Astrocyte (in vitro differentiated cells and primary cell): Measurements from ENCODE around the gene KRTAP5-3.

Experiments used
- EZH2 ChIP-seq: IDR thresholded peaks from 2 replicates; pipeline ENCODE4 v1.6.1; 2012; ENCODE audit warnings: mild to moderate bottlenecking, low read length, inconsistent platforms; ENCODE audit not compliant: insufficient read depth
- TF ChIP-seq, protein P1 (sequence below): IDR thresholded peaks from 2 replicates; pipeline ENCODE4 v1.5.1; 2011; ENCODE audit warnings: low read depth, mild to moderate bottlenecking, inconsistent platforms, low read length, moderate library complexity; ENCODE audit not compliant: insufficient read depth

DNA sequence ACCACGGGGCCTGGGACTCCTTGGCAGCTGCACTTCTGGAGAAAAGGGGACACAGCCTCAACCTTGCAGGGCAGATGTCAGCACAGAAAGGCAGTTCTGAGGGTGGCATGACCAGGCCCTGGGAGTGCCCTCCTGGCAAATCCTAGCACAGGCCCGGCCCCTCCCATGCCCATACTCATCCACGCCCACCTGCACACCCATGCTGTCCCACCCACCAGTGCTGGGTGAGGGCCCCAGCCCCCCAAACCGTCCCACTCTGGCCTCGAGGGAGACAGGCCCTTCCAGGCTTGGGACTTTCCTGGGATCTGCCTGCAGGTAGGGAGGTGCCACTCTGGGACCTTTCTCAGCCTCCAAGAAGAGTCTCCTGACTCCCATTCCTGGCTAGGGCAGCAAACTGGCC is 46.3 kb downstream of the KRTAP5-3 start:
- TF ChIP-seq, protein P1, sequence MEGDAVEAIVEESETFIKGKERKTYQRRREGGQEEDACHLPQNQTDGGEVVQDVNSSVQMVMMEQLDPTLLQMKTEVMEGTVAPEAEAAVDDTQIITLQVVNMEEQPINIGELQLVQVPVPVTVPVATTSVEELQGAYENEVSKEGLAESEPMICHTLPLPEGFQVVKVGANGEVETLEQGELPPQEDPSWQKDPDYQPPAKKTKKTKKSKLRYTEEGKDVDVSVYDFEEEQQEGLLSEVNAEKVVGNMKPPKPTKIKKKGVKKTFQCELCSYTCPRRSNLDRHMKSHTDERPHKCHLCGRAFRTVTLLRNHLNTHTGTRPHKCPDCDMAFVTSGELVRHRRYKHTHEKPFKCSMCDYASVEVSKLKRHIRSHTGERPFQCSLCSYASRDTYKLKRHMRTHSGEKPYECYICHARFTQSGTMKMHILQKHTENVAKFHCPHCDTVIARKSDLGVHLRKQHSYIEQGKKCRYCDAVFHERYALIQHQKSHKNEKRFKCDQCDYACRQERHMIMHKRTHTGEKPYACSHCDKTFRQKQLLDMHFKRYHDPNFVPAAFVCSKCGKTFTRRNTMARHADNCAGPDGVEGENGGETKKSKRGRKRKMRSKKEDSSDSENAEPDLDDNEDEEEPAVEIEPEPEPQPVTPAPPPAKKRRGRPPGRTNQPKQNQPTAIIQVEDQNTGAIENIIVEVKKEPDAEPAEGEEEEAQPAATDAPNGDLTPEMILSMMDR: no peak
- no peak for TF ChIP-seq EZH2
